Measurements from ENCODE around the gene ASMTL.
A peak's percentile ranks its signal among the peaks of the same experiment; 100 is the strongest.

The ASMTL gene

GRCh38 chrX:1496076-1496475 is 43.4 kb upstream of the ASMTL start:
- Histone ChIP-seq H2AFZ (ENCODE audit: low read depth, low read length) (no peak overlapping the region), H3K4me3 (ENCODE audit: low read depth in 1 of 2, low read length in 2 of 2) (no peak overlapping the region), H3K9ac (ENCODE audit: low read depth, low read length) (no peak overlapping the region), H3K27ac (ENCODE audit: low read length) (peak overlapping the region; percentile 36), H3K9me3 (ENCODE audit: insufficient read depth, low read length, severe bottlenecking) (no peaks in the 10 kb centered on the region), H3K79me2 (ENCODE audit: insufficient read depth, low read length) (peaks cover 81% of the 10 kb centered on the region), H4K20me1 (ENCODE audit: insufficient read depth, low read length) (peaks cover 50% of the 10 kb centered on the region), H3K27me3 (ENCODE audit: insufficient read depth, low read length, poor library complexity) (no peaks in the 10 kb centered on the region), H3K4me2 (ENCODE audit: insufficient read depth, low read length) (no peak overlapping the region), H3K36me3 (ENCODE audit: insufficient read depth, low read length) (peaks cover 48% of the 10 kb centered on the region), H3K4me1 (ENCODE audit: insufficient read depth, low read length) (no peaks in the 10 kb centered on the region; the same call in none of the 2 replicates)
- no peak for ATAC-seq (ENCODE audit: insufficient read depth, low read depth)
- TF ChIP-seq CTCF (IDR thresholded peaks at IDR 0.05; ENCODE audit: borderline replicate concordance, extremely low read depth, low read length, poor library complexity, severe bottlenecking), result no peak
- TF ChIP-seq EZH2 (IDR thresholded peaks at IDR 0.05; ENCODE audit: borderline replicate concordance, low read depth, low read length, severe bottlenecking), result no peak
- peak; percentile 10 for DNase-seq

GRCh38 chrX:1493877-1494510 is 41.3 kb upstream of the ASMTL start:
- H3K9ac ChIP-seq (ENCODE audit: low read depth, low read length), result no peak overlapping the region
- no peak for TF ChIP-seq EZH2 (IDR thresholded peaks at IDR 0.05; ENCODE audit: borderline replicate concordance, low read depth, low read length, severe bottlenecking)
- no peak for TF ChIP-seq CTCF (IDR thresholded peaks at IDR 0.05; ENCODE audit: borderline replicate concordance, extremely low read depth, low read length, poor library complexity, severe bottlenecking)
- peak; percentile 22 for ATAC-seq (ENCODE audit: insufficient read depth, low read depth)
- H3K36me3 ChIP-seq (ENCODE audit: insufficient read depth, low read length), result peaks cover 52% of the 10 kb centered on the region
- no peak for DNase-seq
- H3K9me3 ChIP-seq (ENCODE audit: insufficient read depth, low read length, severe bottlenecking), result no peaks in the 10 kb centered on the region
- H3K27ac ChIP-seq (ENCODE audit: low read length), result peak overlapping the region; percentile 60
- peaks cover 45% of the 10 kb centered on the region for H4K20me1 ChIP-seq (ENCODE audit: insufficient read depth, low read length)
- no peaks in the 10 kb centered on the region for H3K27me3 ChIP-seq (ENCODE audit: insufficient read depth, low read length, poor library complexity)
- H3K4me1 ChIP-seq (ENCODE audit: insufficient read depth, low read length), result no peaks in the 10 kb centered on the region; the same call in 1 of the 2 replicates
- H2AFZ ChIP-seq (ENCODE audit: low read depth, low read length), result no peak overlapping the region
- no peak overlapping the region for H3K4me3 ChIP-seq (ENCODE audit: low read depth in 1 of 2, low read length in 2 of 2)
- peaks cover 69% of the 10 kb centered on the region for H3K79me2 ChIP-seq (ENCODE audit: insufficient read depth, low read length)
- no peak overlapping the region for H3K4me2 ChIP-seq (ENCODE audit: insufficient read depth, low read length)

- Histone ChIP-seq H3K27me3 (ENCODE audit: insufficient read depth, low read length, poor library complexity) (no peaks in the 10 kb centered on the region), H3K9me3 (ENCODE audit: insufficient read depth, low read length, severe bottlenecking) (no peaks in the 10 kb centered on the region), H3K4me2 (ENCODE audit: insufficient read depth, low read length) (no peak overlapping the region), H3K36me3 (ENCODE audit: insufficient read depth, low read length) (peaks cover 57% of the 10 kb centered on the region), H3K4me3 (ENCODE audit: low read depth in 1 of 2, low read length in 2 of 2) (no peak overlapping the region), H4K20me1 (ENCODE audit: insufficient read depth, low read length) (peaks cover 51% of the 10 kb centered on the region), H2AFZ (ENCODE audit: low read depth, low read length) (no peak overlapping the region), H3K79me2 (ENCODE audit: insufficient read depth, low read length) (peaks cover 70% of the 10 kb centered on the region), H3K27ac (ENCODE audit: low read length) (peak overlapping the region; percentile 60), H3K4me1 (ENCODE audit: insufficient read depth, low read length) (no peaks in the 10 kb centered on the region; the same call in 1 of the 2 replicates), H3K9ac (ENCODE audit: low read depth, low read length) (no peak overlapping the region)
- ATAC-seq (ENCODE audit: insufficient read depth, low read depth) (peak; percentile 23; the same call in 2 of the 3 replicates), DNase-seq (peak; percentile 3)
- TF ChIP-seq EZH2 (IDR thresholded peaks at IDR 0.05; ENCODE audit: borderline replicate concordance, low read depth, low read length, severe bottlenecking), result no peak
- TF ChIP-seq CTCF (IDR thresholded peaks at IDR 0.05; ENCODE audit: borderline replicate concordance, extremely low read depth, low read length, poor library complexity, severe bottlenecking), result no peak
Measured at GRCh38 chrX:1493412-1493811, 40.7 kb upstream of the ASMTL start.

Measured in DND-41 (cell line).